ENCODE data around the gene CACNG6.

Gene CACNG6

GRCh38 chr19:54023191-54023590 is 31.8 kb downstream of the CACNG6 start:
- no peak for DNase-seq (ENCODE audit: extremely low read depth, low read depth)
- H3K4me3 ChIP-seq (replicated peaks; ENCODE audit: low read depth, low read length), result no peak overlapping the region
- no peak for TF ChIP-seq CTCF (IDR thresholded peaks at IDR 0.05; ENCODE audit: low read depth, low read length, missing control alignments)

- no peak for TF ChIP-seq CTCF (IDR thresholded peaks at IDR 0.05; ENCODE audit: low read depth, low read length, missing control alignments)
- no peak overlapping the region for H3K4me3 ChIP-seq (replicated peaks; ENCODE audit: low read depth, low read length)
- DNase-seq (ENCODE audit: extremely low read depth, low read depth), result no peak
Observed at GRCh38 chr19:54024660-54025059, 33.2 kb downstream of the CACNG6 start.

- DNase-seq (ENCODE audit: extremely low read depth, low read depth), result no peak
- no peak for TF ChIP-seq CTCF (IDR thresholded peaks at IDR 0.05; ENCODE audit: low read depth, low read length, missing control alignments)
- H3K4me3 ChIP-seq (replicated peaks; ENCODE audit: low read depth, low read length), result no peak overlapping the region
Observed at GRCh38 chr19:54026656-54027055, 35.2 kb downstream of the CACNG6 start.

- DNase-seq (ENCODE audit: extremely low read depth, low read depth), result no peak
- no peak overlapping the region for H3K4me3 ChIP-seq (replicated peaks; ENCODE audit: low read depth, low read length)
- TF ChIP-seq CTCF (IDR thresholded peaks at IDR 0.05; ENCODE audit: low read depth, low read length, missing control alignments), result no peak
Observed at GRCh38 chr19:54029301-54029700, 37.9 kb downstream of the CACNG6 start.

- no peak overlapping the region for H3K4me3 ChIP-seq (replicated peaks; ENCODE audit: low read depth, low read length)
- DNase-seq (ENCODE audit: extremely low read depth, low read depth), result peak; percentile 61
- peak; percentile 72 for TF ChIP-seq CTCF (IDR thresholded peaks at IDR 0.05; ENCODE audit: low read depth, low read length, missing control alignments)
Observed at GRCh38 chr19:54029930-54030490, 38.6 kb downstream of the CACNG6 start.

- H3K4me3 ChIP-seq (replicated peaks; ENCODE audit: low read depth, low read length), result peak overlapping the region; percentile 26; the same call in 1 of the 2 replicates
- DNase-seq (ENCODE audit: extremely low read depth, low read depth), result no peak
- TF ChIP-seq CTCF (IDR thresholded peaks at IDR 0.05; ENCODE audit: low read depth, low read length, missing control alignments), result peak; percentile 63
Observed at GRCh38 chr19:54030895-54031586, 39.6 kb downstream of the CACNG6 start.

Data from HFF-Myc (cell line).